HG02852 (cell line): ENCODE measurements around the gene USP37.

Experiments used
- ATAC-seq: cut with Tn5 transposase; IDR thresholded peaks from one replicate; pipeline ENCODE4 v1.9.1; 2021; ENCODE audit warnings: mild to moderate bottlenecking, moderate library complexity; ENCODE audit not compliant: unreplicated experiment

The USP37 gene

DNA sequence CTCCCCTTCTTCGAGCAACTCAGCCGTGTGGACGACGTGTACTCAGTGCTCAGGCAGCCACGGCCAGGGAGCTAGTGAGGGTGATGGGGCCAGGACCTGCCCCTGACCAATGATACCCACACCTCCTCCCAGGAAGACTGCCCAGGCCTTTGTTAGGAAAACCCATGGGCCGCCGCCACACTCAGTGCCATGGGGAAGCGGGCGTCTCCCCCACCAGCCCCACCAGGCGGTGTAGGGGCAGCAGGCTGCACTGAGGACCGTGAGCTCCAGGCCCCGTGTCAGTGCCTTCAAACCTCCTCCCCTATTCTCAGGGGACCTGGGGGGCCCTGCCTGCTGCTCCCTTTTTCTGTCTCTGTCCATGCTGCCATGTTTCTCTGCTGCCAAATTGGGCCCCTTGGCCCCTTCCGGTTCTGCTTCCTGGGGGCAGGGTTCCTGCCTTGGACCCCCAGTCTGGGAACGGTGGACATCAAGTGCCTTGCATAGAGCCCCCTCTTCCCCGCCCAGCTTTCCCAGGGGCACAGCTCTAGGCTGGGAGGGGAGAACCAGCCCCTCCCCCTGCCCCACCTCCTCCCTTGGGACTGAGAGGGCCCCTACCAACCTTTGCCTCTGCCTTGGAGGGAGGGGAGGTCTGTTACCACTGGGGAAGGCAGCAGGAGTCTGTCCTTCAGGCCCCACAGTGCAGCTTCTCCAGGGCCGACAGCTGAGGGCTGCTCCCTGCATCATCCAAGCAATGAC is 163.6 kb downstream of the USP37 start:
- no peak for ATAC-seq

DNA sequence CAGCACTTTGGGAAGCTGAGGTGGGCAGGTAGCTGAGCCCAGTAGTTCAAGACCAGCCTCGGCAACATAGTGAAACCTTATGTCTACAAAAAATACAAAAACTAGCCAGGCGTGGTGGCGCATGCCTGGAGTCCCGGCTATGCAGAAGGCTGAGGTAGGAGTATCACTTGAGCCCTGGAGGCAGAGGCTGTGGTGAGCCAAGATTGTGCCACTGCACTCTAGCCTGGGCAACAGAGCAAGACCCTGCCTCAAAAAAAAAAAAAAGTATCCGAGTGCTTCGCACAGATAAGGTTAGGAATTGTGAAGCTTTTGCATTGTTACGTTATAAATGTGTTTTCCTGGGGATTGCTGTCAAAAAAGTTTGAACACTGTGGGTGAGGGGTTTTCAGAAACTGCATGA is 164.3 kb downstream of the USP37 start:
- ATAC-seq = no peak

GRCh38 chr2:218402911-218403411 is 165.2 kb downstream of the USP37 start:
- no peak for ATAC-seq

DNA sequence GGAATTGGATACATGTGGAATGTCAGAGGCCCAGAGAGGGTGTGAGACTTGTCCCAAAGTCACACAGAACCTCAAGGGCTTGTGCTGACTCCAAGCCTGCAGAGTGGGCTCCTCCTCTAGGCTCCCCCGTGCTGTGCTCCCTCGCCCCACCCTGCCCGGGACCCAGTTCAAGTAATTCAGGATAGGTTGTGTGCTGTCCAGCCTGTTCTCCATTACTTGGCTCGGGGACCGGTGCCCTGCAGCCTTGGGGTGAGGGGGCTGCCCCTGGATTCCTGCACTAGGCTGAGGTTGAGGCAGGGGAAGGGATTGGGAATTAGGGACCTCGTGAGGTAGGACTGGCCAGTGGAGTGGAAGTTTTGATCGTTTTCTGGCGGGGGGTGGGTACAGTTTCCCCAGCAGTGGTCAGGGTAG is 165.7 kb downstream of the USP37 start:
- ATAC-seq = no peak

DNA sequence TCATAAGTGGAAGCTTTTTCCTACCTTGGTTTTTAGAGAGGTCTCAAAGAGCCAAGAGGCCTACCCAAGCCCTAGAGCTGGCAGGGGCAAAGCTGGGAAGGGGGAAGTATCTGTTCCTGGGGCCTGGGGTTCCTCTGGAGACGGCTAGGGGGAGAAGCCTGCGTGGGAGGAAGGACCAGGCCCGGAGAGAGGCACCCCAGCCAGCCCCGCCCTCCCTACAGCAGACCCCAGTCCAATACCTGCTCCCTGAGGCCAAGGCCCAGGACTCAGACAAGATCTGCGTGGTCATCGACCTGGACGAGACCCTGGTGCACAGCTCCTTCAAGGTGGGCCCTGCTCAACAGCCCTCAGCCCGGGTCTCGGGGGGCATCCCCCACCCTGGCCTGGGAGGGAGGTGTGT is 166.3 kb downstream of the USP37 start:
- ATAC-seq = no peak

DNA sequence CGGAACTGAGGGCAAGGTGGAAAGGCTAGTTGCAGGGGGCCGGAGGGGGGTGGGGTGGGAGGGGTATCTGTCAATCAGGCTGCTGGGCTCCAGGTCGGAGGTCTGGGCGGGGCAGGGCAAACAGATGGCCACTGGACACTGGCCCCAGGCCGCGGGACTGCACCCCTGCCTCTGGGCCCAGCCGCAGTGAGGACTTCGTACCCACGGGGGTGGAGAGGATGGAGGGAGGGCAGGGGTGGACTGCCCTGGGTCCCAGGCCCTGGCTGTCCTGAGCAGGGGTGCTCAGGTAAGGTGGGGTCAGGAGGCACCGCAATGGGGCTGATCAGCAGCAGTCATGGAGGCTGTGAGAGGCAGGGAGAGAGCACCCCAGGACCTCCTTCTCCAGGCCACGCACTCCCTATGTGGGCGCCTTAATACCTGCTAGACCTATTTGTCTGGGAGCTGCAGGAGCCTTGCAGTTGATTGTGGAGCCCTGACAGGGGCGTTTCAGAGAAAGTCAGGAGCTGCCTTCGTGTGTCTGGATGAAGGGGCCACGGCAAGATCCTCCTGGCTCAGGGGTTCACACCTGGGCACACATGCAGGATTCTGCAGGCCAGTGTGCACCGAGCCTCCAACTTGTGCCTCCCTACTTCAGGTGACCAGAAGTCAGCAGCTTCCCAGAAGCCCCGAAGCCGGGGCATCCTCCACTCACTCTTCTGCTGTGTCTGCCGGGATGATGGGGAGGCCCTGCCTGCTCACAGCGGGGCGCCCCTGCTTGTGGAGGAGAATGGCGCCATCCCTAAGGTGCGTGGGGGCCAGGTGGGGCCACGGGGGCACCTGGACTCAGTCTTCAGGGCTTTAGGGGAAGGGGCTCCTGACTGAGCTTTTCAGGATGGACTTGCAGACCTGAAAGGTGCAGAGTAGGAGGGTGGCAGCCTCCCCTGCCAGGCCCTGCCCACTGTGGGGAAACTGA is 166.9 kb downstream of the USP37 start:
- ATAC-seq = no peak
